ACHN (cell line): ENCODE measurements around the gene ATG9B.
A peak's percentile ranks its signal among the peaks of the same experiment; 100 is the strongest.

ENCODE experiments used
- DNase-seq: peaks from one replicate; pipeline ENCODE4 v3.0.0-alpha.2; 2015
- in situ Hi-C: cut with HindIII; loops from 2 replicates; pipeline ENCODE4 v1.10.0; 2017; ENCODE audit warnings: low sequenced_read_pairs, low pct_ligation_motif_present, low pct_unique_long_range_greater_than_20kb

ATG9B gene

GRCh38 chr7:151010037-151010306, 14.3 kb downstream of the ATG9B start:
- in situ Hi-C loops, result no loop called here
- no peak for DNase-seq

GRCh38 chr7:151009327-151010036, 14.8 kb downstream of the ATG9B start:
- in situ Hi-C loops, result no loop called here
- DNase-seq, result no peak

GRCh38 chr7:151008511-151009323, 15.6 kb downstream of the ATG9B start:
- peak; percentile 44 for DNase-seq
- in situ Hi-C loops, result no loop called here

- in situ Hi-C loops, result no loop called here
- DNase-seq, result no peak
Observed at GRCh38 chr7:151008143-151008510, 16.2 kb downstream of the ATG9B start.

GRCh38 chr7:151007469-151007898, 16.8 kb downstream of the ATG9B start:
- no peak for DNase-seq
- in situ Hi-C loops, result no loop called here

GRCh38 chr7:151006590-151007300, 17.5 kb downstream of the ATG9B start:
- DNase-seq, result no peak
- in situ Hi-C loops, result no loop called here

GRCh38 chr7:151005566-151005965, 18.7 kb downstream of the ATG9B start:
- in situ Hi-C loops, result no loop called here
- no peak for DNase-seq

- in situ Hi-C loops, result no loop called here
- no peak for DNase-seq
Observed at GRCh38 chr7:151003572-151003971, 20.7 kb downstream of the ATG9B start.

GRCh38 chr7:151001546-151001945, 22.7 kb downstream of the ATG9B start:
- DNase-seq, result no peak
- in situ Hi-C loops, result no loop called here

GRCh38 chr7:151000897-151001495, 23.3 kb downstream of the ATG9B start:
- in situ Hi-C loops, result no loop called here
- no peak for DNase-seq

- DNase-seq, result no peak
- in situ Hi-C loops, result no loop called here
Observed at GRCh38 chr7:150999497-151000230, 24.6 kb downstream of the ATG9B start.

- no peak for DNase-seq
- in situ Hi-C loops, result no loop called here
Observed at GRCh38 chr7:150999001-150999400, 25.3 kb downstream of the ATG9B start.

GRCh38 chr7:150998341-150998740, 26.0 kb downstream of the ATG9B start:
- in situ Hi-C loops, result no loop called here

GRCh38 chr7:150997817-150998216, 26.5 kb downstream of the ATG9B start:
- in situ Hi-C loops, result no loop called here
- DNase-seq, result no peak

More at GRCh38 chr7:150998341-150998740, 26.0 kb downstream of the ATG9B start:
- DNase-seq, result no peak

GRCh38 chr7:150997075-150997511, 27.2 kb downstream of the ATG9B start:
- DNase-seq, result no peak
- in situ Hi-C loops, result no loop called here

- in situ Hi-C loops, result no loop called here
- DNase-seq, result no peak
Observed at GRCh38 chr7:150996376-150997074, 27.8 kb downstream of the ATG9B start.

GRCh38 chr7:150994838-150995510, 29.3 kb downstream of the ATG9B start:
- in situ Hi-C loops, result no loop called here
- no peak for DNase-seq
